HCT116 (cell line): Measurements from ENCODE around the gene ASB4. TPM values are rescaled to one million over a fixed set of nuclear protein-coding genes. Genes with fewer than 3 reads are reported as not detected.

Source experiments
- ATAC-seq: fragments of 200-7000 bp; cut with Tn5 transposase; 2 replicates; pipeline ENCODE4 v1.9.1; 2020; ENCODE audit warnings: mild to moderate bottlenecking, moderate library complexity
- BruUV-seq: library from RNA; stranded (reverse); fragments of 400-500 nt; replicated peaks from 2 replicates; lab custom pipeline; 2021; lab: Mats Ljungman, UMichigan
- CTCF ChIA-PET: fragments of 300-600 bp; sonication (Branson Sonifier 250); formaldehyde crosslinking; loops from one replicate; lab custom pipeline; 2021; ENCODE audit warnings: antibody characterized with exemption; lab: Charles Lee
- POLR2A ChIA-PET: fragments of 300-600, 350-600 bp; sonication (Branson Sonifier 250); formaldehyde crosslinking; loops from one replicate; lab custom pipeline; 2021; ENCODE audit warnings: antibody characterized with exemption; lab: Charles Lee
- RAD21 ChIA-PET, 2 experiments: fragments of 300-600 bp; sonication (Branson Sonifier 250); formaldehyde crosslinking; loops; one replicate each; lab custom pipeline; 2023; ENCODE audit warnings: low total read pairs in 2 of 2; ENCODE audit not compliant: uncharacterized antibody in 2 of 2, unreplicated experiment in 2 of 2, low non-redundant PET in 1 of 2; lab: Charles Lee
- DNase-seq: peaks from one replicate; pipeline ENCODE4 v3.0.0-alpha.2; 2010; ENCODE audit warnings: low read depth, low spot score
- H2AFZ ChIP-seq: fragments of 200-600 bp; shearing (Covaris generic), sonication (generic); 2 replicates; pipeline ENCODE4 v1.6.1; 2017; ENCODE audit warnings: low read depth, mixed run types, mixed read lengths, antibody characterized with exemption, low read length; ENCODE audit not compliant: poor library complexity, severe bottlenecking
- H3K27ac ChIP-seq: 2 replicates; pipeline ENCODE4 v1.5.1; 2012; ENCODE audit warnings: low read depth, low read length
- H3K27me3 ChIP-seq: fragments of 200-600 bp; sonication (generic); 2 replicates; pipeline ENCODE4 v1.6.1; 2016; ENCODE audit warnings: mixed run types, low read length, mixed read lengths; ENCODE audit not compliant: insufficient read depth
- H3K36me3 ChIP-seq, 2 experiments: fragments of 200-500 bp in 1 of 2; fragments of 200-600 bp in 1 of 2; sonication (Bioruptor generic) in 1 of 2; sonication (generic) in 1 of 2; 2 replicates each; pipeline versions ENCODE4 v1.5.1 to v1.6.1; 2014 to 2016; ENCODE audit warnings: low read length in 2 of 2, inconsistent platforms in 1 of 2, mixed read lengths in 1 of 2, mixed run types in 1 of 2; ENCODE audit not compliant: insufficient read depth in 2 of 2, control insufficient read depth in 1 of 2
- H3K4me1 ChIP-seq, 2 experiments: fragments of 200-600 bp in 1 of 2; sonication (generic) in 1 of 2; 2 replicates each; pipeline versions ENCODE4 v1.5.1 to v1.6.1; 2012 to 2017; ENCODE audit warnings: low read length in 2 of 2, inconsistent platforms in 1 of 2, mild to moderate bottlenecking in 1 of 2, mixed read lengths in 1 of 2, mixed run types in 1 of 2, moderate library complexity in 1 of 2; ENCODE audit not compliant: insufficient read depth in 2 of 2, control insufficient read depth in 1 of 2
- H3K4me2 ChIP-seq: fragments of 200-600 bp; sonication (generic); 2 replicates; pipeline ENCODE4 v1.6.1; 2017; ENCODE audit warnings: mixed run types, low read length, mixed read lengths
- H3K4me3 ChIP-seq, 2 experiments: fragments of 200-600 bp in 1 of 2; sonication (generic) in 1 of 2; replicated peaks in 1 of 2; 2 replicates each; pipeline ENCODE4 v1.5.1; 2011 to 2016; ENCODE audit warnings: low read length in 2 of 2, control low read depth in 1 of 2, low read depth in 1 of 2, mild to moderate bottlenecking in 1 of 2, mixed read lengths in 1 of 2, mixed run types in 1 of 2
- H3K79me2 ChIP-seq: fragments of 200-600 bp; sonication (generic); 2 replicates; pipeline ENCODE4 v1.6.1; 2017; ENCODE audit warnings: mild to moderate bottlenecking, mixed run types, low read length, moderate library complexity, mixed read lengths; ENCODE audit not compliant: insufficient read depth
- H3K9ac ChIP-seq: fragments of 200-600 bp; sonication (generic); 2 replicates; pipeline ENCODE4 v1.6.1; 2016; ENCODE audit warnings: low read length, mixed read lengths
- H3K9me2 ChIP-seq: fragments of 200-600 bp; sonication (generic), shearing (Covaris generic); 2 replicates; pipeline ENCODE4 v1.6.1; 2017; ENCODE audit warnings: mixed run types, mild to moderate bottlenecking, moderate library complexity; ENCODE audit not compliant: insufficient read depth
- H3K9me3 ChIP-seq, 2 experiments: fragments of 200-500 bp in 1 of 2; fragments of 200-600 bp in 1 of 2; sonication (Bioruptor generic) in 1 of 2; sonication (generic) in 1 of 2; 2 replicates each; pipeline ENCODE4 v1.6.1; 2014 to 2017; ENCODE audit warnings: low read length in 2 of 2, mixed read lengths in 2 of 2, inconsistent platforms in 1 of 2, low read depth in 1 of 2, mild to moderate bottlenecking in 1 of 2, mixed run types in 1 of 2, moderate library complexity in 1 of 2; ENCODE audit not compliant: control insufficient read depth in 1 of 2, insufficient read depth in 1 of 2
- H4K20me1 ChIP-seq: fragments of 200-600 bp; sonication (generic), shearing (Covaris generic); 2 replicates; pipeline ENCODE4 v1.6.1; 2017; ENCODE audit warnings: mixed run types, mild to moderate bottlenecking, moderate library complexity; ENCODE audit not compliant: insufficient read depth
- CEBPB ChIP-seq: IDR thresholded peaks from 2 replicates; pipeline ENCODE4 v1.6.1; 2012; ENCODE audit warnings: low read depth
- CTCF ChIP-seq, 3 experiments: fragments of 200-600 bp in 1 of 3; sonication (generic) in 1 of 3; IDR thresholded peaks in 2 of 3; conservative IDR thresholded peaks in 1 of 3; 2 replicates each; pipeline ENCODE4 v1.5.1; 2012 to 2017; ENCODE audit warnings: low read depth in 2 of 3, low read length in 2 of 3, antibody characterized with exemption in 1 of 3, borderline replicate concordance in 1 of 3, control low read depth in 1 of 3, mild to moderate bottlenecking in 1 of 3, mixed read lengths in 1 of 3, mixed run types in 1 of 3, moderate library complexity in 1 of 3; ENCODE audit not compliant: insufficient read depth in 1 of 3
- EGR1 ChIP-seq: IDR thresholded peaks from 2 replicates; pipeline ENCODE4 v1.6.1; 2012; ENCODE audit warnings: low read depth
- ELF1 ChIP-seq: IDR thresholded peaks from 2 replicates; pipeline ENCODE4 v1.6.1; 2012; ENCODE audit warnings: low read depth, borderline replicate concordance
- EZH2 ChIP-seq: fragments of 200-600 bp; sonication (generic); IDR thresholded peaks from 2 replicates; pipeline ENCODE4 v1.6.1; 2017; ENCODE audit warnings: antibody characterized with exemption, mixed run types
- FOSL1 ChIP-seq: IDR thresholded peaks from 2 replicates; pipeline ENCODE4 v1.6.1; 2012; ENCODE audit warnings: low read depth
- POLR2A ChIP-seq: IDR thresholded peaks from 2 replicates; pipeline ENCODE4 v1.7.0; 2011; ENCODE audit warnings: borderline replicate concordance; ENCODE audit not compliant: insufficient read depth, insufficient read length; ENCODE audit errors: extremely low read depth
- REST ChIP-seq: IDR thresholded peaks from 2 replicates; pipeline ENCODE4 v1.6.1; 2012; ENCODE audit warnings: low read depth
- SRF ChIP-seq: IDR thresholded peaks from 2 replicates; pipeline ENCODE4 v1.6.1; 2012; ENCODE audit warnings: low read depth
- TCF7L2 ChIP-seq: IDR thresholded peaks from 2 replicates; pipeline ENCODE4 v1.7.0; 2011; ENCODE audit warnings: borderline replicate concordance, inconsistent platforms; ENCODE audit not compliant: insufficient read depth, insufficient read length; ENCODE audit errors: extremely low read depth
- ZBTB33 ChIP-seq: IDR thresholded peaks from 2 replicates; pipeline ENCODE4 v1.6.1; 2011; ENCODE audit warnings: mild to moderate bottlenecking, low read length, moderate library complexity; ENCODE audit not compliant: insufficient replicate concordance; ENCODE audit errors: extremely low read depth
- ZNF274 ChIP-seq: fragments of 200-500 bp; sonication (Bioruptor generic); IDR thresholded peaks from 2 replicates; pipeline ENCODE4 v1.6.1; 2014; ENCODE audit warnings: mild to moderate bottlenecking, low read depth, low read length, inconsistent platforms
- intact Hi-C: fragments of 100-400 bp; cut with micrococcal nuclease; formaldehyde crosslinking; loops from 2 replicates; pipeline ENCODE4 v1.10.0; 2022
- total RNA-seq: library from RNA; stranded (reverse); gene quantifications from one replicate; pipeline ENCODE4 v1.2.1, GENCODE V29; 2021; ENCODE audit not compliant: unreplicated experiment

ASB4 gene
- total RNA-seq, 1 experiment from 2014 or later: 0.12 TPM

GRCh38 chr7:95579318-95579717 lies 93.6 kb downstream of the ASB4 start:
- no TSS peak for BruUV-seq
- POLR2A ChIA-PET: no interaction called here

More at GRCh38 chr7:95579318-95579717, 93.6 kb downstream of the ASB4 start:
- Histone ChIP-seq H3K36me3 (no peaks in the 10 kb centered on the region), H3K9me3 (no peaks in the 10 kb centered on the region), H3K4me3 (no peak overlapping the region), H4K20me1 (no peaks in the 10 kb centered on the region), H3K4me2 (no peak overlapping the region), H3K9me2 (no peaks in the 10 kb centered on the region)
- ChIA-PET CTCF (no interaction called here), RAD21 (no interaction called here)
- ATAC-seq: no peak
- no peak for DNase-seq
- TF ChIP-seq SRF: no peak
- no peak for TF ChIP-seq ELF1
- TF ChIP-seq CTCF (IDR thresholded peaks at IDR 0.05 in 2 of 3, conservative IDR thresholded peaks at IDR 0.05 in 1 of 3; ENCODE audit: borderline replicate concordance in 1 of 3, insufficient read depth in 1 of 3, low read depth in 2 of 3, low read length in 2 of 3): no peak
- no peak for TF ChIP-seq REST
- TF ChIP-seq ZNF274: no peak
- no peak for TF ChIP-seq ZBTB33
- TF ChIP-seq EZH2: no peak
- no peak for TF ChIP-seq POLR2A
- TF ChIP-seq CEBPB: no peak
- no peak for TF ChIP-seq FOSL1
- no peak for TF ChIP-seq TCF7L2
- no peak for TF ChIP-seq EGR1
- TF ChIP-seq, all 23 proteins: peak for 0
- Histone ChIP-seq H3K4me1 (no peaks in the 10 kb centered on the region), H3K27ac (no peak overlapping the region), H3K27me3 (no peaks in the 10 kb centered on the region), H3K9ac (no peak overlapping the region), H3K79me2 (no peaks in the 10 kb centered on the region), H2AFZ (no peak overlapping the region)
- intact Hi-C loops: no loop called here
